BLaER1 (cell line): Measurements from ENCODE around the gene SH2D2A.
A peak's percentile ranks its signal among the peaks of the same experiment; 100 is the strongest.

ENCODE experiments used
- H3K27ac ChIP-seq: shearing (Covaris generic); formaldehyde crosslinking; 2 replicates; pipeline ENCODE4 v1.8.1; 2022
- H3K27me3 ChIP-seq: shearing (Covaris generic); formaldehyde crosslinking; 2 replicates; pipeline ENCODE4 v1.8.1; 2022
- H3K36me3 ChIP-seq: shearing (Covaris generic); formaldehyde crosslinking; 2 replicates; pipeline ENCODE4 v1.8.1; 2022
- H3K4me1 ChIP-seq: shearing (Covaris generic); formaldehyde crosslinking; 2 replicates; pipeline ENCODE4 v1.8.1; 2022
- H3K4me2 ChIP-seq: shearing (Covaris generic); formaldehyde crosslinking; 2 replicates; pipeline ENCODE4 v1.8.1; 2022
- H3K4me3 ChIP-seq: shearing (Covaris generic); formaldehyde crosslinking; 2 replicates; pipeline ENCODE4 v1.8.1; 2022
- H3K9ac ChIP-seq: shearing (Covaris generic); formaldehyde crosslinking; 2 replicates; pipeline ENCODE4 v1.8.1; 2022
- H3K9me3 ChIP-seq: shearing (Covaris generic); formaldehyde crosslinking; 2 replicates; pipeline ENCODE4 v1.8.1; 2022
- H4K20me1 ChIP-seq: shearing (Covaris generic); formaldehyde crosslinking; 2 replicates; pipeline ENCODE4 v1.8.1; 2022
- Cebpa-rat ChIP-seq: shearing (Covaris generic); IDR thresholded peaks from 2 replicates; pipeline ENCODE4 v1.8.1; 2022

Gene SH2D2A

GRCh38 chr1:156804572-156805243, 11.9 kb downstream of the SH2D2A start:
- H3K4me3 ChIP-seq, result no peak overlapping the region
- H3K9ac ChIP-seq, result peak overlapping the region; percentile 23; the same call in 1 of the 2 replicates
- peak overlapping the region; percentile 30 for H3K27ac ChIP-seq
- peak overlapping the region; percentile 36; the same call in 1 of the 2 replicates for H3K4me2 ChIP-seq
- H3K36me3 ChIP-seq, result peaks cover 52% of the 10 kb centered on the region
- H3K4me1 ChIP-seq, result peaks cover 63% of the 10 kb centered on the region
- H3K9me3 ChIP-seq, result no peaks in the 10 kb centered on the region
- H3K27me3 ChIP-seq, result no peaks in the 10 kb centered on the region
- TF ChIP-seq Cebpa-rat, result no peak
- H4K20me1 ChIP-seq, result peaks cover 20% of the 10 kb centered on the region

GRCh38 chr1:156804026-156804425, 12.6 kb downstream of the SH2D2A start:
- H4K20me1 ChIP-seq, result peaks cover 20% of the 10 kb centered on the region
- H3K27ac ChIP-seq, result peak overlapping the region; percentile 30; the same call in 1 of the 2 replicates
- H3K4me2 ChIP-seq, result peak overlapping the region; percentile 36
- H3K27me3 ChIP-seq, result no peaks in the 10 kb centered on the region
- H3K9me3 ChIP-seq, result no peaks in the 10 kb centered on the region
- peaks cover 63% of the 10 kb centered on the region for H3K4me1 ChIP-seq
- no peak overlapping the region for H3K4me3 ChIP-seq
- H3K36me3 ChIP-seq, result peaks cover 56% of the 10 kb centered on the region
- no peak overlapping the region for H3K9ac ChIP-seq
- no peak for TF ChIP-seq Cebpa-rat

GRCh38 chr1:156803086-156803851, 13.4 kb downstream of the SH2D2A start:
- no peaks in the 10 kb centered on the region for H3K9me3 ChIP-seq
- 0 out of 2 replicates have a peak overlapping the region, but pooled peaks have one; percentile 30 for H3K27ac ChIP-seq
- peaks cover 56% of the 10 kb centered on the region for H3K4me1 ChIP-seq
- H3K27me3 ChIP-seq, result no peaks in the 10 kb centered on the region
- peaks cover 58% of the 10 kb centered on the region for H3K36me3 ChIP-seq
- no peak overlapping the region for H3K9ac ChIP-seq
- peaks cover 20% of the 10 kb centered on the region for H4K20me1 ChIP-seq
- H3K4me3 ChIP-seq, result no peak overlapping the region
- peak overlapping the region; percentile 36 for H3K4me2 ChIP-seq
- no peak for TF ChIP-seq Cebpa-rat

GRCh38 chr1:156802421-156802935, 14.2 kb downstream of the SH2D2A start:
- no peak for TF ChIP-seq Cebpa-rat
- Histone ChIP-seq H3K9ac (no peak overlapping the region; the same call in 1 of the 2 replicates), H3K4me1 (peaks cover 48% of the 10 kb centered on the region), H4K20me1 (peaks cover 20% of the 10 kb centered on the region), H3K27me3 (no peaks in the 10 kb centered on the region), H3K27ac (no peak overlapping the region; the same call in 1 of the 2 replicates), H3K9me3 (no peaks in the 10 kb centered on the region), H3K4me3 (no peak overlapping the region), H3K4me2 (peak overlapping the region; percentile 33), H3K36me3 (peaks cover 65% of the 10 kb centered on the region)

- Histone ChIP-seq H3K27me3 (no peaks in the 10 kb centered on the region), H3K4me3 (no peak overlapping the region), H4K20me1 (peaks cover 29% of the 10 kb centered on the region), H3K9ac (no peak overlapping the region), H3K4me2 (peak overlapping the region; percentile 11; the same call in 1 of the 2 replicates), H3K36me3 (peaks cover 70% of the 10 kb centered on the region), H3K9me3 (no peaks in the 10 kb centered on the region), H3K27ac (no peak overlapping the region), H3K4me1 (peaks cover 44% of the 10 kb centered on the region)
- TF ChIP-seq Cebpa-rat, result no peak
Measured at GRCh38 chr1:156801409-156802121, 15.1 kb downstream of the SH2D2A start.

GRCh38 chr1:156797212-156797871, 19.3 kb downstream of the SH2D2A start:
- no peak for TF ChIP-seq Cebpa-rat
- peaks cover 17% of the 10 kb centered on the region for H3K4me1 ChIP-seq
- peaks cover 60% of the 10 kb centered on the region for H4K20me1 ChIP-seq
- no peak overlapping the region for H3K27ac ChIP-seq
- H3K9ac ChIP-seq, result no peak overlapping the region
- H3K4me3 ChIP-seq, result no peak overlapping the region
- no peaks in the 10 kb centered on the region for H3K9me3 ChIP-seq
- peaks cover 98% of the 10 kb centered on the region for H3K36me3 ChIP-seq
- H3K27me3 ChIP-seq, result no peaks in the 10 kb centered on the region
- no peak overlapping the region for H3K4me2 ChIP-seq

GRCh38 chr1:156796340-156797097, 20.1 kb downstream of the SH2D2A start:
- peaks cover 98% of the 10 kb centered on the region for H3K36me3 ChIP-seq
- TF ChIP-seq Cebpa-rat, result no peak

DNA sequence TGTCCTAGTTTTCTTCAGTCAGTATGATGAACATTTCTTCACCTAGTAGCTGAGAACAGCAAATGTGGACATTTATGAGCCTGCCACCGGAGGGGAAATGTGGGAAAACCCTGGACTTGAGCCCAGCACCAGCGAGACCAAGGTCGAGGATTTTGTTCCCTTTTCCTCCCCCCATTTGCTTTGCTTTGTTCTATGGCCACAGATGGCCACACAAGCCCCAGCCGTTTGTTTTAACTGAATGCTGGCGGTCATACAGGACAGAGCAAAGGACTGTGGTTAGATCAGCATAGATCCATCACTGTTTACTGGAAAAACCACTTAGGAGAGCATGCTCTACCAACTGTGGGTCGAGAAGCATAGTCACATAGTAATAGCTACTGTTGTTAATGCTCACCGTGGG, 20.9 kb downstream of the SH2D2A start:
- Histone ChIP-seq H4K20me1 (peaks cover 59% of the 10 kb centered on the region), H3K4me3 (no peak overlapping the region), H3K27me3 (no peaks in the 10 kb centered on the region), H3K36me3 (peaks cover 98% of the 10 kb centered on the region), H3K4me2 (no peak overlapping the region), H3K9ac (no peak overlapping the region; the same call in 1 of the 2 replicates), H3K4me1 (peaks cover 1% of the 10 kb centered on the region), H3K27ac (no peak overlapping the region), H3K9me3 (no peaks in the 10 kb centered on the region)
- TF ChIP-seq Cebpa-rat, result no peak

More at GRCh38 chr1:156796340-156797097, 20.1 kb downstream of the SH2D2A start:
- Histone ChIP-seq H3K9ac (no peak overlapping the region), H3K9me3 (no peaks in the 10 kb centered on the region), H3K4me1 (peaks cover 9% of the 10 kb centered on the region), H3K27ac (no peak overlapping the region), H3K4me3 (no peak overlapping the region), H3K4me2 (no peak overlapping the region), H4K20me1 (peaks cover 60% of the 10 kb centered on the region), H3K27me3 (no peaks in the 10 kb centered on the region)
